Aorta (tissue), 5 donors: Measurements from ENCODE around the gene FOXR1. TPM values are rescaled to one million over a fixed set of nuclear protein-coding genes. Genes with fewer than 3 reads are reported as not detected.

Experiments
- ATAC-seq: fragments of 200-7000 bp; cut with Tn5 transposase; one replicate; pipeline ENCODE4 v1.9.1; 2022; ENCODE audit warnings: moderate library complexity; ENCODE audit not compliant: low FRiP score
- DNase-seq, 2 donors: peaks; one replicate each; pipeline ENCODE4 v3.0.0-alpha.2; 2020
- H3K27ac ChIP-seq, 2 donors: one replicate each; pipeline ENCODE4 v1.5.1; 2013; ENCODE audit warnings: low read length in 2 of 2, mild to moderate bottlenecking in 2 of 2, moderate library complexity in 2 of 2, control low read depth in 1 of 2, inconsistent platforms in 1 of 2, low read depth in 1 of 2
- H3K27me3 ChIP-seq, 2 donors: one replicate each; pipeline ENCODE4 v1.6.1; 2013; ENCODE audit warnings: control low read depth in 1 of 2, low read length in 1 of 2, mild to moderate bottlenecking in 1 of 2, moderate library complexity in 1 of 2; ENCODE audit not compliant: insufficient read depth in 2 of 2, control insufficient read depth in 1 of 2
- H3K36me3 ChIP-seq, 2 donors: one replicate each; pipeline ENCODE4 v1.6.1; 2013; ENCODE audit warnings: control low read depth in 1 of 2, low read length in 1 of 2, mild to moderate bottlenecking in 1 of 2; ENCODE audit not compliant: insufficient read depth in 2 of 2, control insufficient read depth in 1 of 2
- H3K4me1 ChIP-seq, 2 donors: one replicate each; pipeline ENCODE4 v1.6.1; 2013; ENCODE audit warnings: low read length in 2 of 2, control low read depth in 1 of 2, mild to moderate bottlenecking in 1 of 2, moderate library complexity in 1 of 2; ENCODE audit not compliant: insufficient read depth in 2 of 2, control insufficient read depth in 1 of 2
- H3K4me3 ChIP-seq, 2 donors: one replicate each; pipeline ENCODE4 v1.5.1; 2013; ENCODE audit warnings: low read length in 2 of 2, control low read depth in 1 of 2, mild to moderate bottlenecking in 1 of 2
- H3K9me3 ChIP-seq: one replicate; pipeline ENCODE4 v1.6.1; 2013; ENCODE audit warnings: mild to moderate bottlenecking, low read length; ENCODE audit not compliant: control insufficient read depth
- WGBS, 2 donors: extraction: QIAGEN DNeasy Blood & Tissue Kit; methylation state at CpG; one replicate each; pipeline ENCODE4 v1.1.7; 2013; 5-methylcytosine and 5-hydroxymethylcytosine counted together
- intact Hi-C, 2 donors: fragments of 100-400 bp; cut with DNase I; formaldehyde crosslinking; loops; one replicate each; pipeline versions ENCODE4 v1.14.2 to v1.15.0; 2022
- polyA plus RNA-seq, 2 donors: library from polyadenylated mRNA; stranded (reverse); fragments of 200-250 nt; gene quantifications; one replicate each; pipeline ENCODE4 v1.2.3, GENCODE V29; 2013
- total RNA-seq, 2 donors: library from RNA; stranded (reverse); fragmentation: NEBNext Ultra II Directional; extraction: Animal tissue kit (Norgen Biotek cat#: 25700); gene quantifications; one replicate each; pipeline ENCODE4 v1.2.1, GENCODE V29; 2021
- donor health status: healthy with polysubstance abuse.
- donor health status: Bipolar disorder and iron deficiency.
- donor health status: DM: no; HTN: no; CAD: no.
- donor health status: DM: no; HTN: no; CAD: no.
- donor health status: DM: yes; HTN: yes; CAD: no.

The FOXR1 gene
- total and polyA plus RNA-seq, 4 donors = not detected

DNA sequence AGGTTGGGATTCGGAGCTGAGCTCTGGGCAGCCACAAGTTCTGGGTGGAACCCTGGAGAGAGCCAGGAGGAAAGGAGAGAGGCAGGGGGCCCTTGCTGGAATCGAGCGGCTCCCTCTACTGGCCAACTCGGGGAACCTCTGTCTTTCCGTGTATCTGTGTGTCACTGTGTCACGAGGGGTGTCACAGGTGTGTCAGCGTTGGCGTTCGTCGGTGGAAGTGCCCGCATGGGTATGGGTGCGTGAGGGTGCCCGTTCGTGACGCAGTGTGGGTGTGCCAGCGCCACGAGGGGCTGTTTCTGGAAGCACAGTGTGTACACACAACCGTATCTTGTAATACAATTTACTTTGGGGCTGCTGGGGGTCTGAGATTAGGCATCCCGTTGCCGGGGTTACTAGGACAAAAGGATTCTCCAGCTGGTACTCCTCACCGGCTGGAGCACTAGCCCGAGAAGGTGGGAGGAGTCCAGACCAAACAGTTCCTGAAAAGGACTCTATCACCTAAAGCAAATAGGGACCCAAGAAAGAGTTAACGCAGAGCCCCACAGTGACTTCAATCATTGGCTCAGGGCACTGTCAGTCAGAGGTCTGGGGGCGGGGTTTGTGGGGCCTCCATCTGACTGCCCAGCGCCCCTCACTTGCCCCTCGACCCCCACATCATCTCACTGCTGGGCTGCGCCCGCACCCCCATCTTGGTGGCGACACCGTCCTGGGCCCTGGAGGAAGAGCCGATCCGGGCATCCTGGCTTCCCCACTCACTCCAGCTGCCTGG lies 43.3 kb upstream of the FOXR1 start:
- H3K27me3 ChIP-seq = no peaks in the 10 kb centered on the region
- H3K9me3 ChIP-seq = no peaks in the 10 kb centered on the region
- DNase-seq (peak; percentile 94 to 95), ATAC-seq (peak; percentile 89)
- WGBS, 2 donors = 0% methylated on average over 32 of the region's 32 CpGs
- intact Hi-C loops = loop anchor here (1.0 to 5.0 kb wide), 4 partner anchors 21 to 238 kb away; partner anchors contain the start of gene DDX6 (in 1 of the 2)
- H3K27ac ChIP-seq = peak overlapping the region; percentile 81 to 89
- no peaks in the 10 kb centered on the region for H3K4me1 ChIP-seq
- peak overlapping the region; percentile 67 to 80 for H3K4me3 ChIP-seq
- H3K36me3 ChIP-seq = no peaks in the 10 kb centered on the region

DNA sequence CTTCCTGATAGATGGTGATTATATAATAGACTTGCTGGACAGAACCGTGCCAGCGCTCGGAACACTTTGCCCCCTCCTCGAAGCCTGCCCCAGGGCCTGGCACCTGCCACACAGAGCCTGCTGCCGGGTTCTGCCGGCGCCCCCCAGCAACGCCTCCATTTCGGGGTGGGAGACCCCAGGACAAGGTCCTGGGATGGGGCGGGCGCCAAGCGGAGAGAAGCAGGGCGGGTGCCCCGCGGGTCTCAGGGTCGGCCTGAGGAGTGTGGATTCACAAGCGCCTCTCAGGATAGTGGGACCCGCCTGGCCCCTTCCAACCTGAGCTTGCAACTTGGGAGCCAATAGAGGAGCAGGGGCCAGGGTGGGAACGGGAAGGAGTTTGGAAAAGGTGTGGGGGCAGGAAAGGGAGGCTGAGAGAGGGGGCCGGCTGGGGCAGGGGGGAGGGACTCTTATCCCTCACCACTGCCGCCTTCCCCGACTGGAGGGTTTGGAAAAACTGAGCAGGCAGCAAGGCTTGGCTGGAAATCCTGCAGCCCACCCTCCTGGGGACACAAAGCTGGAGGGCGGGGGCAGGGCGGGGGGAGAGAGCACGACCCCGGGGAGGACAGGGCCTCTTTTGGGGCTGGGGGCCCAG lies 42.6 kb upstream of the FOXR1 start:
- Histone ChIP-seq H3K4me1 (no peaks in the 10 kb centered on the region), H3K27me3 (no peaks in the 10 kb centered on the region), H3K4me3 (peak overlapping the region; percentile 67 to 80), H3K36me3 (no peaks in the 10 kb centered on the region), H3K9me3 (no peaks in the 10 kb centered on the region), H3K27ac (peak overlapping the region; percentile 81 to 89)
- intact Hi-C loops = loop anchor here (1.0 to 5.0 kb wide), 4 partner anchors 22 to 239 kb away; partner anchors contain the start of gene DDX6 (in 1 of the 2)
- ATAC-seq (peak; percentile 78), DNase-seq (peak; percentile 75 to 87)
- 0 to 1% methylated on average over 18 to 26 of the region's 26 CpGs for WGBS, 2 donors

- Histone ChIP-seq H3K36me3 (no peaks in the 10 kb centered on the region), H3K27me3 (no peaks in the 10 kb centered on the region), H3K9me3 (no peaks in the 10 kb centered on the region), H3K27ac (peak overlapping the region; percentile 72 to 91), H3K4me3 (peak overlapping the region; percentile 67 to 80), H3K4me1 (no peaks in the 10 kb centered on the region)
- WGBS, 2 donors = 0 to 1% methylated on average over 22 to 24 of the region's 26 CpGs
- DNase-seq = peak; percentile 93 to 95
- intact Hi-C loops = loop anchor here (1.0 to 5.0 kb wide), 3 partner anchors 22 to 142 kb away; partner anchors contain the start of gene DDX6 (in 1 of the 2)
- ATAC-seq = peak; percentile 79
These were observed 42.0 kb upstream of the FOXR1 start for GRCh38 chr11:118929501-118930093.

GRCh38 chr11:118930094-118930712 lies 41.4 kb upstream of the FOXR1 start:
- no peaks in the 10 kb centered on the region for H3K27me3 ChIP-seq
- H3K36me3 ChIP-seq = no peaks in the 10 kb centered on the region
- no peaks in the 10 kb centered on the region for H3K9me3 ChIP-seq
- peak; percentile 34 for ATAC-seq
- no peaks in the 10 kb centered on the region for H3K4me1 ChIP-seq
- 2% methylated on average over 20 of the region's 20 CpGs for WGBS, 2 donors
- intact Hi-C loops = no loop called here
- H3K4me3 ChIP-seq = peak overlapping the region; percentile 31 to 80
- DNase-seq = peak; percentile 84 to 94
- H3K27ac ChIP-seq = peak overlapping the region; percentile 72 to 91

DNA sequence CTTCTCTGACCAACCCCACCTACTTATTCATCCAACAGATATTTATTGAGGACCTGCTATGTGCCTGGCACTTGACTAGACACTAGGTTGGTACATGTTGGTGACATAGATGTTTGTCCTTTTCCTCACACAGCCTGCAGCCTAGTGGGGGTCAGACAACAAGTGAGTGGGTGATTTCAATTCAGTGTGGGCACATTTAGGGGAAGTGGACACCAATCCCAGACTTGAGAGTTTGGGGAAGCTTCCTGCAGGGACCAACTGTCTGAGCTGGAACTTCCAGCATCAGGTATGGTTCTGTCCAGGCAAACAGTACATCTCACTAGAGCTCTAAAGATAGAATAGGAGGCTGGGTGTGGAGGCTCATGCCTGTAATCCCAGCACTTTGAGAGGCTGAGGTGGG lies 40.0 kb upstream of the FOXR1 start:
- H3K36me3 ChIP-seq = no peaks in the 10 kb centered on the region
- no peaks in the 10 kb centered on the region for H3K4me1 ChIP-seq
- ATAC-seq (no peak), DNase-seq (no peak)
- intact Hi-C loops = no loop called here
- H3K27ac ChIP-seq = no peak overlapping the region
- no peak overlapping the region for H3K4me3 ChIP-seq
- no peaks in the 10 kb centered on the region for H3K27me3 ChIP-seq
- no peaks in the 10 kb centered on the region for H3K9me3 ChIP-seq

- DNase-seq (peak in 1 of 2 donors; percentile 52), ATAC-seq (peak; percentile 3)
- 0 to 7% methylated on average over 4 of the region's 4 CpGs for WGBS, 2 donors
- H3K4me1 ChIP-seq = no peaks in the 10 kb centered on the region
- no peaks in the 10 kb centered on the region for H3K9me3 ChIP-seq
- peak overlapping the region; percentile 74 to 76 for H3K27ac ChIP-seq
- intact Hi-C loops = no loop called here
- no peak overlapping the region for H3K4me3 ChIP-seq
- no peaks in the 10 kb centered on the region for H3K27me3 ChIP-seq
- no peaks in the 10 kb centered on the region for H3K36me3 ChIP-seq
These were observed 38.1 kb upstream of the FOXR1 start for GRCh38 chr11:118933486-118933885.

DNA sequence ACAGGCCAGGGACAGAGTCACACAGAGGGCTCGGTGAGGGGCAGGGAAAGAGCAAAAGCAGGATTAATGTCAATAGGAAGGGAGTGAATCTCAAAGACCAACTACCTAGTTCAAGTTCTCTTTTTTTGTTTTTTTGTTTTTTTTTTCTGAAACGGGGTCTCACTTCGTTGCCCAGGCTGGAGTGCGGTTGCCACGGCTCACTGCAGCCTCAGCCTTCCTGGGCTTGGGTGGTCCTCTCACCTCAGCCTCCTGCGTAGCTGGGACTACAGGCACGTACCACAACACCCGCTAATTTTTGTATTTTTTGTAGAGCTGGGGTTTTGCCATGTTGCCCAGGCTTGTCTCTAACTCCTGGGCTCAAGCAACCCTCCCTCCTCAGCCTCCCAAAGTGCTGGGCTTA lies 36.2 kb upstream of the FOXR1 start:
- WGBS, 2 donors = 89 to 92% methylated on average over 8 of the region's 8 CpGs
- no peaks in the 10 kb centered on the region for H3K36me3 ChIP-seq

GRCh38 chr11:118938491-118939403 lies 32.8 kb upstream of the FOXR1 start:
- DNase-seq (no peak), ATAC-seq (no peak)
- Histone ChIP-seq H3K4me3 (no peak overlapping the region), H3K27me3 (no peaks in the 10 kb centered on the region), H3K4me1 (no peaks in the 10 kb centered on the region), H3K36me3 (no peaks in the 10 kb centered on the region), H3K9me3 (no peaks in the 10 kb centered on the region), H3K27ac (no peak overlapping the region)
- intact Hi-C loops = no loop called here
- WGBS, 2 donors = 83% methylated on average over 11 of the region's 11 CpGs

More for the DNA sequence above, 36.2 kb upstream of the FOXR1 start:
- Histone ChIP-seq H3K4me3 (no peak overlapping the region), H3K9me3 (no peaks in the 10 kb centered on the region), H3K4me1 (no peaks in the 10 kb centered on the region), H3K27me3 (no peaks in the 10 kb centered on the region), H3K27ac (no peak overlapping the region)
- DNase-seq = peak in 1 of 2 donors; percentile 24
- intact Hi-C loops = no loop called here
- ATAC-seq = no peak
